Mammary epithelial cell (primary cell): Measurements from ENCODE around the gene SULT2B1.

Experiments used
- CTCF ChIP-seq, 2 donors: IDR thresholded peaks in 1 of 2; conservative IDR thresholded peaks in 1 of 2; 2 replicates each; pipeline ENCODE4 v1.5.1; 2011 to 2012; ENCODE audit warnings: inconsistent platforms in 2 of 2, low read length in 2 of 2, mild to moderate bottlenecking in 2 of 2, control low read depth in 1 of 2, low read depth in 1 of 2; ENCODE audit not compliant: insufficient read depth in 1 of 2; ENCODE audit errors: extremely low read depth in 1 of 2
- EZH2 ChIP-seq: IDR thresholded peaks from 2 replicates; pipeline ENCODE4 v1.6.1; 2012; ENCODE audit warnings: low read length, inconsistent platforms, borderline replicate concordance

GRCh38 chr19:48633148-48634035 lies 81.4 kb downstream of the SULT2B1 start:
- TF ChIP-seq CTCF (conservative IDR thresholded peaks at IDR 0.05 in 1 of 2, IDR thresholded peaks at IDR 0.05 in 1 of 2; ENCODE audit: extremely low read depth in 1 of 2, insufficient read depth in 1 of 2, low read depth in 1 of 2, low read length in 2 of 2) (no peak), EZH2 (no peak)
